HG02870 (cell line): ENCODE data around the gene ABCF1.
A peak's percentile ranks its signal among the peaks of the same experiment; 100 is the strongest.
"Not testable (repeated sequence)": the region's sequence is repeated elsewhere in the genome, so short reads cannot be mapped to it uniquely, and the experiment has no call there.

Source experiments
- ATAC-seq: cut with Tn5 transposase; IDR thresholded peaks from one replicate; pipeline ENCODE4 v1.9.1; 2021; ENCODE audit warnings: mild to moderate bottlenecking, moderate library complexity; ENCODE audit not compliant: unreplicated experiment

Gene ABCF1

GRCh38 chr6:30556906-30557682 lies 14.1 kb upstream of the ABCF1 start, which contains the start of gene PRR3:
PRR3 (plus strand) TSS chr6:30557295; CDS start chr6:30557345, 50 bp downstream.
- peak; percentile 49 for ATAC-seq

- no peak for ATAC-seq
These were observed 13.6 kb upstream of the ABCF1 start for GRCh38 chr6:30557683-30557981.

GRCh38 chr6:30560930-30561329 lies 10.3 kb upstream of the ABCF1 start:
- no peak for ATAC-seq

GRCh38 chr6:30562470-30563425 lies 8.5 kb upstream of the ABCF1 start:
- ATAC-seq, result no peak

GRCh38 chr6:30564114-30564513 lies 7.1 kb upstream of the ABCF1 start:
- ATAC-seq, result no peak

- ATAC-seq, result no peak
These were observed 5.5 kb upstream of the ABCF1 start for GRCh38 chr6:30565772-30566171.

- ATAC-seq, result no peak
These were observed 3.0 kb upstream of the ABCF1 start for GRCh38 chr6:30568245-30568644.

GRCh38 chr6:30570263-30570662 lies 979 bp upstream of the ABCF1 start:
- no peak for ATAC-seq

GRCh38 chr6:30570740-30571074 lies 535 bp upstream of the ABCF1 start:
- ATAC-seq, result peak; percentile 18

GRCh38 chr6:30571762-30572082 lies 480 bp downstream of the ABCF1 start:
- no peak for ATAC-seq

- ATAC-seq, result no peak
These were observed 906 bp downstream of the ABCF1 start for GRCh38 chr6:30572148-30572547.

- ATAC-seq, result no peak
These were observed 1.9 kb downstream of the ABCF1 start for GRCh38 chr6:30573113-30573512.

GRCh38 chr6:30578051-30578450 lies 6.8 kb downstream of the ABCF1 start:
- no peak for ATAC-seq

GRCh38 chr6:30583921-30584320 lies 12.7 kb downstream of the ABCF1 start:
- ATAC-seq, result no peak

- ATAC-seq, result no peak
These were observed 18.6 kb downstream of the ABCF1 start for GRCh38 chr6:30589754-30590358.

- ATAC-seq, result no peak
These were observed 19.3 kb downstream of the ABCF1 start for GRCh38 chr6:30590509-30590908.

GRCh38 chr6:30591008-30591407 lies 19.8 kb downstream of the ABCF1 start:
- no peak for ATAC-seq

GRCh38 chr6:30592287-30592686 lies 21.0 kb downstream of the ABCF1 start:
- ATAC-seq, result no peak

GRCh38 chr6:30597315-30598144 lies 26.3 kb downstream of the ABCF1 start:
- not testable (repeated sequence) for ATAC-seq

- ATAC-seq, result no peak
These were observed 27.8 kb downstream of the ABCF1 start for GRCh38 chr6:30598912-30599624.
